KMS-11 (cell line): ENCODE data around the gene HAT1.

Experiments
- H2AFZ ChIP-seq: fragments of 200-600 bp; sonication (generic); 2 replicates; pipeline ENCODE4 v1.6.1; 2016; ENCODE audit warnings: antibody characterized with exemption, mixed run types, low read depth
- H3K27ac ChIP-seq: fragments of 200-600 bp; sonication (generic); 2 replicates; pipeline ENCODE4 v1.6.1; 2016; ENCODE audit warnings: mild to moderate bottlenecking, mixed run types
- H3K27me3 ChIP-seq: fragments of 200-600 bp; sonication (generic); 2 replicates; pipeline ENCODE4 v1.6.1; 2017; ENCODE audit warnings: mild to moderate bottlenecking, low read depth, mixed run types, moderate library complexity; ENCODE audit not compliant: insufficient read depth
- H3K36me3 ChIP-seq: fragments of 200-600 bp; sonication (generic); 2 replicates; pipeline ENCODE4 v1.6.1; 2017; ENCODE audit warnings: mild to moderate bottlenecking, mixed run types; ENCODE audit not compliant: insufficient read depth
- H3K4me1 ChIP-seq: fragments of 200-600 bp; sonication (generic); 2 replicates; pipeline ENCODE4 v1.6.1; 2016; ENCODE audit warnings: mild to moderate bottlenecking, low read depth, mixed run types; ENCODE audit not compliant: poor library complexity, severe bottlenecking
- H3K4me2 ChIP-seq: fragments of 200-600 bp; sonication (generic); 2 replicates; pipeline ENCODE4 v1.7.0; 2016; ENCODE audit warnings: mild to moderate bottlenecking, mixed run types
- H3K4me3 ChIP-seq: fragments of 200-600 bp; sonication (generic); IDR thresholded peaks from 2 replicates; pipeline ENCODE4 v1.6.1; 2017; ENCODE audit warnings: low read depth, low read length, mixed read lengths; ENCODE audit not compliant: insufficient read depth
- H3K79me2 ChIP-seq: fragments of 200-600 bp; sonication (generic); 2 replicates; pipeline ENCODE4 v1.6.1; 2016; ENCODE audit warnings: low read depth, mixed run types; ENCODE audit not compliant: insufficient read depth
- H3K9ac ChIP-seq: fragments of 200-600 bp; sonication (generic); 2 replicates; pipeline ENCODE4 v1.6.1; 2016; ENCODE audit warnings: mild to moderate bottlenecking, mixed run types
- H4K20me1 ChIP-seq: fragments of 200-600 bp; sonication (generic); 2 replicates; pipeline ENCODE4 v1.6.1; 2016; ENCODE audit warnings: mild to moderate bottlenecking, mixed run types; ENCODE audit not compliant: insufficient read depth
- TF ChIP-seq, protein P1 (sequence below): fragments of 200-600 bp; sonication (generic); conservative IDR thresholded peaks from 2 replicates; pipeline ENCODE4 v1.6.1; 2017; ENCODE audit warnings: low read depth, mild to moderate bottlenecking, antibody characterized with exemption, low read length, moderate library complexity, mixed read lengths

HAT1 gene

DNA sequence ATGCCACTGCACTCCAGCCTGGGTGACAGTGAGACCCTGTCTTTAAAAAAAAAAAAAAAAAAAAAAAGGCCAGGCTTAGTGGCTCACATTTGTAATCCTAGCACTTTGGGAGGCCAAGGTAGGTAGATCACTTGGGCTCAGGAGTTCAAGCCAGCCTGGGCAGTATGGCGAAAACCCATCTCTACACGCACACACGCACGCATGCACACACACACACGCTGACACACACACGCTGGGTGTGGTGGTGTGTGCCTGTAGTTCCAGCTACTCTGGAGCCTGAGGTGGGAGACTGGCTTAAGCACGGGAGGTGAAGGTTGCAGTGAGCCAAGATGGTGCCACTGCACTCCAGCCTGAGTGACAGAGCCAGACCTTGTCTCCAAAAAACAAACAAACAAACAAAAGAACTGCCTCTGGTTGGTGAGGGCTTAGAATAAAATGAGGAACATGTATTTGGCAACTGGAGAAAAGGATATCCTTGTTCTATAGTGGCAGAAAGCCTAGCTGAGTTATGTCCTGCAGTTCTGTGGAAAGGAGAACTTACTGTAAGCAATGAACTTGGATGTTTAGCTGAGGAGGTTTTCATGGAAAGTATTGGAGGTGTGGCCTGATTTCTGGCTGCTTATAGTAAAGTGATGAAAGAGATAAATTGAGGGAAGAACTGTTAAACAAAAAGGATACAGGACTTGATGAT, 34.0 kb downstream of the HAT1 start:
- no peaks in the 10 kb centered on the region for H4K20me1 ChIP-seq
- TF ChIP-seq, protein P1, sequence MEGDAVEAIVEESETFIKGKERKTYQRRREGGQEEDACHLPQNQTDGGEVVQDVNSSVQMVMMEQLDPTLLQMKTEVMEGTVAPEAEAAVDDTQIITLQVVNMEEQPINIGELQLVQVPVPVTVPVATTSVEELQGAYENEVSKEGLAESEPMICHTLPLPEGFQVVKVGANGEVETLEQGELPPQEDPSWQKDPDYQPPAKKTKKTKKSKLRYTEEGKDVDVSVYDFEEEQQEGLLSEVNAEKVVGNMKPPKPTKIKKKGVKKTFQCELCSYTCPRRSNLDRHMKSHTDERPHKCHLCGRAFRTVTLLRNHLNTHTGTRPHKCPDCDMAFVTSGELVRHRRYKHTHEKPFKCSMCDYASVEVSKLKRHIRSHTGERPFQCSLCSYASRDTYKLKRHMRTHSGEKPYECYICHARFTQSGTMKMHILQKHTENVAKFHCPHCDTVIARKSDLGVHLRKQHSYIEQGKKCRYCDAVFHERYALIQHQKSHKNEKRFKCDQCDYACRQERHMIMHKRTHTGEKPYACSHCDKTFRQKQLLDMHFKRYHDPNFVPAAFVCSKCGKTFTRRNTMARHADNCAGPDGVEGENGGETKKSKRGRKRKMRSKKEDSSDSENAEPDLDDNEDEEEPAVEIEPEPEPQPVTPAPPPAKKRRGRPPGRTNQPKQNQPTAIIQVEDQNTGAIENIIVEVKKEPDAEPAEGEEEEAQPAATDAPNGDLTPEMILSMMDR = no peak
- no peaks in the 10 kb centered on the region for H3K27me3 ChIP-seq
- H3K79me2 ChIP-seq = no peaks in the 10 kb centered on the region
- no peak overlapping the region for H3K9ac ChIP-seq
- H2AFZ ChIP-seq = no peak overlapping the region
- no peaks in the 10 kb centered on the region for H3K36me3 ChIP-seq
- H3K4me2 ChIP-seq = no peak overlapping the region
- H3K27ac ChIP-seq = no peak overlapping the region
- peaks cover 12% of the 10 kb centered on the region for H3K4me1 ChIP-seq
- no peak overlapping the region for H3K4me3 ChIP-seq

DNA sequence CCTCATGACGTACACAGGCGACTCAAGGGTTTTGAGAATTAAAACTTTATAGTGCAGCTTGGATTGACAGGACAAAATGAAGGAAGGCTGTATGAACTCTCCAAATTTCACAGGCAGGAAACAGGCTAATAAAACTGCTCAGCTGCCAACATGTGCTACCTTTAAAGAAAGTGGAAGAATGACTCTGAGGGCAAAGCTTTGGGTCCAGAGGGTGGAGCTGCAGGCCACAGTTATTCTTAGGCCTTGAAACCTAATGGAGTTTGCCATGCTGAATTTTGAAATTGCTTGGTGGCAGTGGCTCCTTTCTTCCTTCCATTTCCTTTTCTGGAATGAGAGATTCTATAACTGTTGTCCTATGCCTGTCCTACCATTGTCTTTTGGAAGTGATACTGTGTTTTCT, 34.8 kb downstream of the HAT1 start:
- Histone ChIP-seq H3K79me2 (no peaks in the 10 kb centered on the region), H4K20me1 (no peaks in the 10 kb centered on the region), H3K27me3 (no peaks in the 10 kb centered on the region), H3K27ac (no peak overlapping the region), H3K4me1 (peaks cover 12% of the 10 kb centered on the region), H3K9ac (no peak overlapping the region), H3K4me2 (no peak overlapping the region), H2AFZ (no peak overlapping the region), H3K4me3 (no peak overlapping the region), H3K36me3 (no peaks in the 10 kb centered on the region)
- TF ChIP-seq, protein P1 = no peak

DNA sequence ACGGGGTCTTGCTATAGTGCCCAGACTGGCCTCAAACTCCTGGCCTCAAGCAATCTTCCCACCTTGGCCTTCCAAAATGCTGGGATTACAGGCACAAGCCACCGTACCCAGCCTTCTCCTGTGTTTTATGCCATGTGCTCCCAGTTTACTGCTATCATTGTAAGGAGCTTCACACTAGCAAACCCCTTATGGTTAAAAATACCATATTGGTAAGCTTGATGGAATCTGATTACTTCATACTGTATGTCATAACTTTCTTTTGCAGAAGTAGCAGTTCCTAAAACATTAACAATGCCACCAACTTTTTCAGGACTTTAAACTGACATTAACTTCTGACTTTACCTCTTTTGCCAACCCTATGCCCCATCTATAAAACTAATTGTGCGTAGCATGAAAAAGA, 36.2 kb downstream of the HAT1 start:
- Histone ChIP-seq H3K79me2 (no peaks in the 10 kb centered on the region), H2AFZ (no peak overlapping the region), H3K27ac (no peak overlapping the region), H3K4me3 (no peak overlapping the region), H3K9ac (no peak overlapping the region), H3K4me1 (peaks cover 12% of the 10 kb centered on the region), H3K27me3 (no peaks in the 10 kb centered on the region), H3K36me3 (no peaks in the 10 kb centered on the region), H3K4me2 (no peak overlapping the region), H4K20me1 (no peaks in the 10 kb centered on the region)
- TF ChIP-seq, protein P1 = no peak

DNA sequence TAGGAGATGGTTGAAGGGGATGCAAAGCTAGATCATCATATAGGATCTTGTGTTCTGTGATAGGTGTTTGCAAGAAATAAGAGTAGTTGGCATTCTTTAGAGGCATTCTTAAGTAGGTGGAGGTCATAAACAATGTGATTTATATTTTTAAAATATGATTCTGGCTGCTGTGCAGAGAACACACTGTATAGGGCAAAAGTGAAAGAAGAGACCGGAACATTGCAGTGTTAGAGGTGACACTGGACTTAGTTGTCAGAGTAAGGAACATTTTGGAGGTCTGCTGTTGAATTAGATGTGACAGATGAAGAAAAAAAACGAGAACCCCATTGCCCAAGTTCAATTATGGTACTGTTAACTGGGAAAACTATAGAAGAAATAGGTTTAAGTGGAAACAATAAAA, 37.7 kb downstream of the HAT1 start:
- H3K4me1 ChIP-seq = peaks cover under 1% of the 10 kb centered on the region
- no peak overlapping the region for H3K9ac ChIP-seq
- H3K4me2 ChIP-seq = no peak overlapping the region
- no peaks in the 10 kb centered on the region for H3K36me3 ChIP-seq
- H3K79me2 ChIP-seq = no peaks in the 10 kb centered on the region
- no peaks in the 10 kb centered on the region for H4K20me1 ChIP-seq
- no peak overlapping the region for H2AFZ ChIP-seq
- H3K27me3 ChIP-seq = no peaks in the 10 kb centered on the region
- no peak overlapping the region for H3K27ac ChIP-seq
- H3K4me3 ChIP-seq = no peak overlapping the region
- TF ChIP-seq, protein P1 = no peak
